DMS 273 (cell line): Measurements from ENCODE around the gene PRCD.
"Not testable (repeated sequence)": the region's sequence is repeated elsewhere in the genome, so short reads cannot be mapped to it uniquely, and the experiment has no call there.

Experiments
- DNase-seq: peaks from one replicate; lab custom pipeline; 2025; ENCODE audit not compliant: unreplicated experiment; lab: John Stamatoyannopoulos, UW

Gene PRCD

GRCh38 chr17:76525513-76525833 lies 14.4 kb upstream of the PRCD start:
- DNase-seq, result not testable (repeated sequence)

GRCh38 chr17:76527016-76527415 lies 12.8 kb upstream of the PRCD start:
- DNase-seq, result not testable (repeated sequence)

DNA sequence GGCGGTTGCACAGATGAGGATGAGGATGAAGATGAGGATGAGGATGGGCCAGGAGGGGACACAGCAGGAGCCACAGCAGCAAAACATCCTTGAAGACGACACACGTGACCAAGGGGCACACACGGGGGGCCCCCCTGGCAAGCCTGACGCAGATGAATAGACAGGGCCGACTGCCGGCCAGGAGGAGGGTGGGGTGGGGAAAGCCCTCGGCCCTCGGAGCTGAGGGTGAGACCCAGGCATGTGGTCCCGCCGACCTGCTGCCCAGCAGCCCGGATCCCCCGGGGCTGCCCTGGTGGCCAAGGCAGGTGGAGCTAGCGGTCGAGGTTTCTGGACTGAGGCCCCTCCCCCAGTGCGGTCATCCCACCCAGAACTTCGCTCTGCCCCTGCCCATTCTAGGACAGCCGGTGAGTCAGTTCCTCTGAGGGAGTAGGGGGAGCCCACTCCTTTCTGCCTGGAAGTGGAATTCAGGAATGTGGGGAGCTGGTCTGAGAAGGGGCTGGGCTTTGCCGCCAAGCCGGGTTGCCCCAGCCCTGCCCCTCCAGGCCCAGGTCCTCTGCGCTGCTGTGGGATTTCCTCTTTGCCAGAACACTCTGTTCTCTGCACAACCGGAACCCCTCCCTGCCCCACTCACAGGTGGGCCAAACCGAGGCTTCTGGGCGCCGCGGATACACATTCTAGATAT lies 12.3 kb upstream of the PRCD start:
- DNase-seq, result no peak

GRCh38 chr17:76528156-76528527 lies 11.7 kb upstream of the PRCD start:
- DNase-seq, result no peak

- DNase-seq, result peak; percentile 57
Measured at GRCh38 chr17:76528528-76529223, 11.2 kb upstream of the PRCD start.

DNA sequence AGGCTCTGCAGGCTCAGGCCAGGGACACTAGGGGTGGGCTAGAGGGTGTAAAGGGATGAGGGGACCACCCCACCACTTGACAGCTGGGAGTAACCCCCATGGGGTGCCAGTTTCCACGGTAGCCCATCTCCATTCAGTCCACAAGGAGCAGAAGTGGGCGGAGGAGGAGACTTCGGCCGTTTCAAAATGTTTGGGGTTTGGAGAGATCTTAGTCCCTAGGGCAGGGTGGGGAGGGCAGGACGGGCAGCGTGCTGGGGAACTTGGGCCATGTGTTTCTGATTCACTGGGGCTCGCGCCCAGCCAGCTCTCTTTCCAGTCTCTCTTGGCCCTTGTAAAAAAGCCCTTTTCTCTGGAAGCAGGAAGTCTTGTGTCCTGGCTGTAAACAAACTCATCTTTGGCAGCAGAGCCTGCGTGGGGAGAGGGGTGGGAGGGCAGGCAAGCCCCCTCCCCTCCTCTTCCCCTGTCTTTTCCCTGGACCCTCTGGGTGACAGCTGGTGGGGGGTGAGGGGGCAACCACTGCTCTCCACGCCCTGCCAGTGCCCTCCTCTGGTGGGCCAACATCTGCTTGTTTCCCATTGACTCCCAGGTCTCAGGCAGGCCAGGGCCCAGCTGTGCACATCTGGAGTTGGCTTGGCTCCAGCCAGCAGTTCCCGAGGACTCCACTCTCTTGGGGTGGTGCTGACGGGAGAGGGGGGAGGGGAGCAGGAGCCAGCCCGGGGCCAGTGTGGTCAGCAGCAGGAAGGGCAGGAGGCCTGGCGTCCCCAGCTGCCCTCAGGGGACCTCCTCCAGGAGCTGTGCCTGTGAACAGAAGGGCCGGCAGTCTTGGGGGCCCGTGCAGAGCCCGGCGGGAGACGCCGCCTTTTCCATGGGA lies 10.4 kb upstream of the PRCD start:
- DNase-seq, result peak; percentile 76

DNA sequence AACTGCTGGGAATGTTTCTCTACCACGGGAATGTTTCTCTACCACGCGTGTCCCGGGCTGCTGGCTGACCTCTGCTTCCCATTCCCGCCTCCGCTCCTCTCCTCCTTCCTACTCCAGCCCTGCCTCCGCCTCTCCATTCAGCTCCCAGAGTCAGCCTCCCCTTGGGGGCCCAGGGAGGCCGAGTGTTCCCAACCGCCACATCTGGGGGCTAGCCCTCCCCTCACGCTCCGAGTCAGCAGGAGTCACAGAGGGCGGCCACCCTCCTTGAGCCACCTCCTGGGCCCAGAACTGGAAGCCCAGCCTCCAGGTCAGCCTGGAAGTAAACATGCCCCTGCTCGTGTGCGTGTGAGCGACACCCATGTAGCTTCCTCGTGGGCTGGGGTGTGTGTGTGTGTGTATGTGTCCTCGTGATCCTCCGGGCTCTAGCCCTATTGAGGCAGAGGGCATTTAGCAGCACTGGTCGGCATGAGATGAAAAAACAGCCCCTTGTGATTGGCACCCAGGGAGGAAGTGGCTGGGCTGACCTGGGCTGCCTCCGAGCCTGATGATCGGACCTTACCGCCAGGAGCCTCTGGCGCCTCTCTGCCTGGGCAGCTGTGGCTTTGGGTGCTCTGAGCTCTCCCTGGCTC lies 9.6 kb upstream of the PRCD start:
- DNase-seq, result peak; percentile 43

GRCh38 chr17:76530811-76531485 lies 8.9 kb upstream of the PRCD start:
- DNase-seq, result peak; percentile 33

- DNase-seq, result no peak
Measured at GRCh38 chr17:76531486-76532038, 8.3 kb upstream of the PRCD start.

DNA sequence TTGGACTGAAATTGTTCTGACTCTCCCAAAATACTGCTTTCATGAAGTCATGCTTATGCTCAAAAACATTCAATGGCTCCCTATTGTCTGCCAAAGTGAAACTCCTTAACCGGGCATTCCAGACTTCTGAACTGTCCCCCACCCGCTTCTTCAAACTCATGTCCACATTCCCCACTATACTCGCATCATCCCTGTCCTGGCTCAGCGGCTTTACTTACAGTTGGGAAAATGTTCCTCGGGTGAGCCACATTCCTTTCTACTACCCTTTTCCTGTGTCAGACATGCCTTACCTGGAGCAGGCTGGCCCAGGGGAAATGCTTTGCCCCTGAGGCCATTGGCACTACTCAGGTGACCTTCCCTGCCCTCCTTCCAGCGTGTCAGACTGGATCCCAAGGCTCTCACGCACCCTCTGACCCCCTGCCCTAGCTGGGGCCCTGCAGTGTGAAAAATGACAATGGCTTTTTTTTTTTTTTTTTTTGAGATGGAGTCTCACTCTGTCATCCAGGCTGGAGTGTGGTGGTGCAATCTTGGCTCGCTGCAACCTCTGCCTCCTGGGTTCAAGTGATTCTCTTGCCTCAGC lies 7.7 kb upstream of the PRCD start:
- DNase-seq, result no peak

DNA sequence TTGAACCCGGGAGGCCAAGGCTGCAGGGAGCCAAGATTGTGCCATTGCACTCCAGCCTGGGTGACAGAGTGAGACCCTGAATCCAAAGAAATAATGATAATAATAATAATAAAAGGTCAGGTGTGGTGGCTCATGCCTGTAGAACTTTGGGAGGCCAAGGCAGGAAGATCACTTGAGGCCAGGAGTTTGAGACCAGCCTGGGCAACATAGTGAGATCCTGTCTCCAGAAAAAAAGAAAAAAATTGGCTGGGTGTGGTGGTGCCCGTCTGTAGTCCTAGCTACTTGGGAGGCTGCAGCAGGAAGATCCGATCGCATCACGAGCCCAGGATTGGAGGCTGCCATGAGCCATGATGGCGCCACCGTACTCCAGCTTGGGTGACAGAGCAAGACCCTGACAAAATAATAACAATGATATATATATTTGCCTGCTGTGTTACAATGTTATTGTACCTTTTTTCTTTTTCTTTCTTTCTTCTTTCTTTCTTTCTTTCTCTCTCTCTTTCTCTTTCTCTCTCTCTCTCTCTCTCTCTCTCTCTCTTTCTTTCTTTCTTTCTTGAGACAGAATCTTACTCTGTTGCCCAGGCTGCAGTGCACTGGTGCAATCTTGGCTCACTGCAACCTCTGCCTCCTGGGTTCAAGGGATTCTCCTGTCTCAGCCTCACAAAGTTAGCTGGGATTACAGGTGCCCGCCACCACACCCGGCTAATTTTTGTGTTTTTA lies 6.0 kb upstream of the PRCD start:
- DNase-seq, result not testable (repeated sequence)

- DNase-seq, result peak; percentile 50
Measured at GRCh38 chr17:76534831-76535732, 4.8 kb upstream of the PRCD start.

GRCh38 chr17:76535788-76536510 lies 3.9 kb upstream of the PRCD start:
- DNase-seq, result no peak

- no peak for DNase-seq
Measured at GRCh38 chr17:76536511-76537287, 3.1 kb upstream of the PRCD start.

- DNase-seq, result no peak
Measured at GRCh38 chr17:76537288-76537577, 2.6 kb upstream of the PRCD start.

DNA sequence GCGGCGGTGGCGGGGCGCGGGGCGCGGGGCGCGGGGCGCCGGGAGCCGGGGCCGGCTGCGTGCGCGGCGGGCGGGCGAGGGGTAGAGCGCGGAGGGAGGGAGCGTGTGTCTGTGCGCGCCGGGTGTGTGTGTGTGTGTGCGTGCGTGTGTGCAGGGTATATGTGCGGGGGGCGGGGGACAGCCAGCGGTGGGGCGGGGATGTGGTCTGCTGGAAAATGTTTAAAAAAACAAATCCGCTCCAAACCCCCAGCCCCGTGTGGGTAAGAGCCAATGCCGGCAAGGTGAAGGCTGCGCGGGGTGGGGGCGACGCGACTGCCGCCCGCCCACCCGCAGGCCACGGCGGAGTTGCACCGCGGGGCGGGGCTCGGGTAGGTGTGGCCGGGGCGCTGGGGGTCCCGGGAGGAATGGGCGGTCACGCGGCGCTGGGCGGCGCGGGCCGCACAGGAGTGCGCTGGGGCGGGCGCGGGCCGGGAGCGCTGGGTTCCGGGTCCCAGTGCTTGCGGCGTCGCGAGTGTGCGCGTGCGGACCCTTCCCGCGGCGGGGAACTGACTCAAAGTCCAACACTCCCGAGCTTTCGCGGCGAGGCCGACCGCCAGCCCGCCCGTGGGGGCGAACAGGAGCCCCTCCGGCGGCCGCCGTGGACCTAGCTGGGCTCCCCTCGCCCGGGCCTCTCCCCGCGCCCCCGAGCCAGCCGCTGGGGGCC lies 2.1 kb upstream of the PRCD start, which contains the start of gene CYGB:
CYGB (minus strand) TSS at position 132 of the 703 bp plus-strand sequence. CDS start 167 bp downstream, outside the sequence.
- DNase-seq, result no peak
